Central memory CD4-positive, alpha-beta T cell (primary cell): Measurements from ENCODE around the gene INTS4.
"Not testable (repeated sequence)": the region's sequence is repeated elsewhere in the genome, so short reads cannot be mapped to it uniquely, and the experiment has no call there.

Source experiments
- DNase-seq: peaks from one replicate; pipeline ENCODE4 v3.0.0; 2022

INTS4 gene

GRCh38 chr11:77876045-77876444 is 118.4 kb downstream of the INTS4 start:
- DNase-seq: no peak

GRCh38 chr11:77874206-77874605 is 120.3 kb downstream of the INTS4 start:
- no peak for DNase-seq

- no peak for DNase-seq
Measured at GRCh38 chr11:77873345-77873744, 121.1 kb downstream of the INTS4 start.

- DNase-seq: no peak
Measured at GRCh38 chr11:77871855-77872254, 122.6 kb downstream of the INTS4 start.

GRCh38 chr11:77868744-77869143 is 125.7 kb downstream of the INTS4 start:
- no peak for DNase-seq

- DNase-seq: no peak
Measured at GRCh38 chr11:77866336-77866735, 128.1 kb downstream of the INTS4 start.

- no peak for DNase-seq
Measured at GRCh38 chr11:77865805-77866204, 128.7 kb downstream of the INTS4 start.

GRCh38 chr11:77861444-77861843 is 133.0 kb downstream of the INTS4 start:
- DNase-seq: not testable (repeated sequence)

GRCh38 chr11:77857906-77858457 is 136.5 kb downstream of the INTS4 start:
- not testable (repeated sequence) for DNase-seq

- no peak for DNase-seq
Measured at GRCh38 chr11:77854838-77855237, 139.6 kb downstream of the INTS4 start.

GRCh38 chr11:77851503-77851902 is 143.0 kb downstream of the INTS4 start:
- no peak for DNase-seq

GRCh38 chr11:77843700-77844099 is 150.8 kb downstream of the INTS4 start:
- DNase-seq: not testable (repeated sequence)

- DNase-seq: no peak
Measured at GRCh38 chr11:77842441-77843121, 151.9 kb downstream of the INTS4 start.

- DNase-seq: no peak
Measured at GRCh38 chr11:77833302-77833701, 161.2 kb downstream of the INTS4 start.

- no peak for DNase-seq
Measured at GRCh38 chr11:77828926-77829325, 165.5 kb downstream of the INTS4 start.
